IPS DF 6.9 (cell line): Measurements from ENCODE around the gene KCNN3.
A peak's percentile ranks its signal among the peaks of the same experiment; 100 is the strongest.
"Not testable (repeated sequence)": the region's sequence is repeated elsewhere in the genome, so short reads cannot be mapped to it uniquely, and the experiment has no call there.

ENCODE experiments used
- DNase-seq: peaks from one replicate; pipeline ENCODE4 v3.0.0-alpha.2; 2013; ENCODE audit warnings: low read depth, low spot score
- H3K27ac ChIP-seq: one replicate; pipeline ENCODE4 v1.5.1; 2013; ENCODE audit warnings: low read length, control low read depth
- H3K27me3 ChIP-seq: 2 replicates; pipeline ENCODE4 v1.6.1; 2013; ENCODE audit warnings: mild to moderate bottlenecking, low read length; ENCODE audit not compliant: control insufficient read depth, insufficient read depth
- H3K36me3 ChIP-seq: 2 replicates; pipeline ENCODE4 v1.6.1; 2013; ENCODE audit warnings: low read length; ENCODE audit not compliant: control insufficient read depth, insufficient read depth
- H3K4me1 ChIP-seq: 2 replicates; pipeline ENCODE4 v1.6.1; 2013; ENCODE audit warnings: low read length; ENCODE audit not compliant: control insufficient read depth, insufficient read depth
- H3K4me3 ChIP-seq: 2 replicates; pipeline ENCODE4 v1.5.1; 2013; ENCODE audit warnings: mild to moderate bottlenecking, low read length
- H3K9me3 ChIP-seq: 2 replicates; pipeline ENCODE4 v1.6.1; 2013; ENCODE audit warnings: low read length, inconsistent platforms; ENCODE audit not compliant: control insufficient read depth, insufficient read depth
- WGBS: extraction: QIAGEN DNeasy Blood & Tissue Kit; methylation state at CpG from one replicate; pipeline ENCODE4 v1.1.7; 2013; ENCODE audit warnings: mixed read lengths, missing lambda C conversion rate; ENCODE audit not compliant: insufficient read length, insufficient coverage; 5-methylcytosine and 5-hydroxymethylcytosine counted together

The KCNN3 gene

GRCh38 chr1:154870115-154870571, at the start of gene KCNN3:
KCNN3 (minus strand) TSS chr1:154870281; CDS start chr1:154869964, 317 bp downstream.
- peak; percentile 78 for DNase-seq
- no CpG with 5 or more reads among the region's 17 CpGs for WGBS
- no peaks in the 10 kb centered on the region for H3K36me3 ChIP-seq
- no peak within 1 kb of the TSS for H3K27ac ChIP-seq
- no peaks in the 10 kb centered on the region for H3K27me3 ChIP-seq
- H3K4me3 ChIP-seq: no peak within 1 kb of the TSS
- H3K4me1 ChIP-seq: peaks cover 19% of the 10 kb centered on the region
- H3K9me3 ChIP-seq: no peaks in the 10 kb centered on the region

GRCh38 chr1:154913273-154913672, 43.2 kb upstream of the KCNN3 start:
- no peak for DNase-seq
- no peak overlapping the region for H3K27ac ChIP-seq
- WGBS: no CpG with 5 or more reads among the region's 3 CpGs
- no peaks in the 10 kb centered on the region for H3K4me1 ChIP-seq
- no peaks in the 10 kb centered on the region; the same call in 1 of the 2 replicates for H3K9me3 ChIP-seq
- no peak overlapping the region for H3K4me3 ChIP-seq
- H3K27me3 ChIP-seq: no peaks in the 10 kb centered on the region
- H3K36me3 ChIP-seq: no peaks in the 10 kb centered on the region

GRCh38 chr1:154912755-154913154, 42.7 kb upstream of the KCNN3 start:
- WGBS: no CpG with 5 or more reads among the region's 2 CpGs

GRCh38 chr1:154911691-154912550, 41.8 kb upstream of the KCNN3 start:
- no peaks in the 10 kb centered on the region for H3K36me3 ChIP-seq
- H3K9me3 ChIP-seq: no peaks in the 10 kb centered on the region; the same call in 1 of the 2 replicates
- DNase-seq: no peak
- no peaks in the 10 kb centered on the region for H3K4me1 ChIP-seq
- no peak overlapping the region for H3K27ac ChIP-seq
- WGBS: no CpG with 5 or more reads among the region's 8 CpGs
- no peaks in the 10 kb centered on the region for H3K27me3 ChIP-seq
- no peak overlapping the region for H3K4me3 ChIP-seq

More at GRCh38 chr1:154912755-154913154, 42.7 kb upstream of the KCNN3 start:
- Histone ChIP-seq H3K4me1 (no peaks in the 10 kb centered on the region), H3K36me3 (no peaks in the 10 kb centered on the region), H3K27me3 (no peaks in the 10 kb centered on the region), H3K27ac (no peak overlapping the region), H3K4me3 (no peak overlapping the region), H3K9me3 (no peaks in the 10 kb centered on the region; the same call in 1 of the 2 replicates)
- no peak for DNase-seq

- no peaks in the 10 kb centered on the region for H3K36me3 ChIP-seq
- H3K27ac ChIP-seq: no peak overlapping the region
- no peak for DNase-seq
- H3K4me1 ChIP-seq: no peaks in the 10 kb centered on the region
- no peaks in the 10 kb centered on the region for H3K27me3 ChIP-seq
- H3K9me3 ChIP-seq: no peaks in the 10 kb centered on the region; the same call in 1 of the 2 replicates
- H3K4me3 ChIP-seq: no peak overlapping the region
- WGBS: no CpG with 5 or more reads among the region's 5 CpGs
These were observed 40.8 kb upstream of the KCNN3 start for GRCh38 chr1:154910851-154911250.

GRCh38 chr1:154908937-154909336, 38.9 kb upstream of the KCNN3 start:
- WGBS: no CpG with 5 or more reads among the region's 5 CpGs
- no peaks in the 10 kb centered on the region; the same call in 1 of the 2 replicates for H3K9me3 ChIP-seq
- H3K4me1 ChIP-seq: no peaks in the 10 kb centered on the region
- H3K4me3 ChIP-seq: no peak overlapping the region
- no peak for DNase-seq
- H3K36me3 ChIP-seq: no peaks in the 10 kb centered on the region
- H3K27me3 ChIP-seq: no peaks in the 10 kb centered on the region
- no peak overlapping the region for H3K27ac ChIP-seq

GRCh38 chr1:154908129-154908528, 38.0 kb upstream of the KCNN3 start:
- not testable (repeated sequence) for H3K4me3 ChIP-seq, H3K4me1 ChIP-seq, H3K27ac ChIP-seq, H3K36me3 ChIP-seq, DNase-seq, H3K27me3 ChIP-seq, H3K9me3 ChIP-seq
- WGBS: no CpG with 5 or more reads among the region's 3 CpGs

GRCh38 chr1:154906621-154907081, 36.6 kb upstream of the KCNN3 start:
- no peak for DNase-seq
- no CpG with 5 or more reads among the region's 7 CpGs for WGBS

GRCh38 chr1:154902938-154903566, 33.0 kb upstream of the KCNN3 start:
- DNase-seq: no peak
- no peaks in the 10 kb centered on the region for H3K27me3 ChIP-seq
- no CpG with 5 or more reads among the region's 3 CpGs for WGBS

More at GRCh38 chr1:154906621-154907081, 36.6 kb upstream of the KCNN3 start:
- Histone ChIP-seq H3K36me3 (no peaks in the 10 kb centered on the region), H3K27ac (no peak overlapping the region), H3K4me1 (no peaks in the 10 kb centered on the region), H3K4me3 (no peak overlapping the region), H3K27me3 (no peaks in the 10 kb centered on the region), H3K9me3 (no peaks in the 10 kb centered on the region; the same call in 1 of the 2 replicates)

GRCh38 chr1:154901591-154901990, 31.5 kb upstream of the KCNN3 start:
- Histone ChIP-seq H3K9me3 (no peaks in the 10 kb centered on the region), H3K27ac (no peak overlapping the region), H3K36me3 (no peaks in the 10 kb centered on the region), H3K4me1 (no peaks in the 10 kb centered on the region), H3K4me3 (no peak overlapping the region), H3K27me3 (no peaks in the 10 kb centered on the region)
- no CpG with 5 or more reads among the region's 1 CpG for WGBS
- no peak for DNase-seq

More at GRCh38 chr1:154902938-154903566, 33.0 kb upstream of the KCNN3 start:
- Histone ChIP-seq H3K4me1 (no peaks in the 10 kb centered on the region), H3K36me3 (no peaks in the 10 kb centered on the region), H3K27ac (no peak overlapping the region), H3K9me3 (no peaks in the 10 kb centered on the region), H3K4me3 (no peak overlapping the region)
